Transverse colon (tissue), 4 donors: ENCODE measurements around the gene NAT16. TPM values are rescaled to one million over a fixed set of nuclear protein-coding genes. Genes with fewer than 3 reads are reported as not detected.
A peak's percentile ranks its signal among the peaks of the same experiment; 100 is the strongest.
"Not testable (repeated sequence)": the region's sequence is repeated elsewhere in the genome, so short reads cannot be mapped to it uniquely, and the experiment has no call there.

ENCODE experiments used
- DNase-seq: peaks from one replicate; pipeline ENCODE4 v3.0.0-alpha.2; 2019
- H3K27ac ChIP-seq, 4 donors: fragments of 200-600 bp; sonication (generic); 2 replicates each; pipeline ENCODE4 v1.5.1; 2016 to 2018; ENCODE audit warnings: inconsistent platforms in 4 of 4
- H3K27me3 ChIP-seq: fragments of 200-600 bp; sonication (generic); 2 replicates; pipeline ENCODE4 v1.5.1; 2017; ENCODE audit warnings: inconsistent platforms
- H3K36me3 ChIP-seq, 4 donors: fragments of 200-600 bp; sonication (generic); 2 replicates each; pipeline ENCODE4 v1.5.1; 2017 to 2019; ENCODE audit warnings: inconsistent platforms in 4 of 4
- H3K4me1 ChIP-seq, 4 donors: fragments of 200-600 bp; sonication (generic); 2 replicates each; pipeline ENCODE4 v1.5.1; 2017 to 2020; ENCODE audit warnings: inconsistent platforms in 4 of 4
- H3K4me3 ChIP-seq, 4 donors: fragments of 200-600 bp; sonication (generic); 1 replicate in 1 of 4; 2 replicates in 3 of 4; pipeline versions ENCODE4 v1.5.1 to v1.6.1; 2017 to 2019; ENCODE audit warnings: inconsistent platforms in 4 of 4
- H3K9me3 ChIP-seq, 2 donors: fragments of 200-600 bp; sonication (generic); 2 replicates each; pipeline ENCODE4 v1.5.1; 2017 to 2019; ENCODE audit warnings: inconsistent platforms in 2 of 2
- CTCF ChIP-seq, 5 experiments: fragments of 200-600 bp in 3 of 5; fragments of 450-650 bp in 2 of 5; sonication (generic) in 3 of 5; IDR thresholded peaks; 1 replicate in 2 of 5; 2 replicates in 3 of 5; pipeline ENCODE4 v1.5.1; 2016 to 2017; ENCODE audit warnings: antibody characterized with exemption in 5 of 5, inconsistent platforms in 3 of 5, mild to moderate bottlenecking in 2 of 5, moderate library complexity in 1 of 5
- EP300 ChIP-seq: sonication (generic); formaldehyde crosslinking; IDR thresholded peaks from one replicate; pipeline ENCODE4 v1.6.1; 2017; ENCODE audit warnings: antibody characterized with exemption, low read depth
- POLR2A ChIP-seq: fragments of 450-650 bp; IDR thresholded peaks from one replicate; pipeline ENCODE4 v1.6.1; 2016; ENCODE audit warnings: antibody characterized with exemption, mild to moderate bottlenecking, moderate library complexity
- POLR2AphosphoS5 ChIP-seq, 3 donors: sonication (generic); formaldehyde crosslinking; IDR thresholded peaks; one replicate each; pipeline ENCODE4 v1.6.1; 2016; ENCODE audit warnings: antibody characterized with exemption in 3 of 3
- WGBS, 2 donors: methylation state at CpG; one replicate each; pipeline ENCODE4 v1.1.5; 2018; ENCODE audit warnings: low coverage in 1 of 2; 5-methylcytosine and 5-hydroxymethylcytosine counted together
- in situ Hi-C, 4 donors: fragments of 200-750 bp; cut with MboI; loops; one replicate each; pipeline versions ENCODE4 v1.15.0 to v1.15.1; 2017; ENCODE audit warnings: low sequenced_read_pairs in 3 of 4, low pct_ligation_motif_present in 1 of 4, low pct_unique_long_range_greater_than_20kb in 1 of 4
- intact Hi-C: fragments of 100-400 bp; cut with DNase I; formaldehyde crosslinking; loops from one replicate; pipeline ENCODE4 v1.15.1; 2023; ENCODE audit warnings: low total_unique reads
- total RNA-seq, 4 donors: library from RNA; depleted of rRNA; stranded (reverse); fragments of >200 nt; gene quantifications; one replicate each; pipeline ENCODE4 v1.1.0, GENCODE V29; 2016

The NAT16 gene
- total RNA-seq, 4 donors from 2014 or later: not detected

DNA sequence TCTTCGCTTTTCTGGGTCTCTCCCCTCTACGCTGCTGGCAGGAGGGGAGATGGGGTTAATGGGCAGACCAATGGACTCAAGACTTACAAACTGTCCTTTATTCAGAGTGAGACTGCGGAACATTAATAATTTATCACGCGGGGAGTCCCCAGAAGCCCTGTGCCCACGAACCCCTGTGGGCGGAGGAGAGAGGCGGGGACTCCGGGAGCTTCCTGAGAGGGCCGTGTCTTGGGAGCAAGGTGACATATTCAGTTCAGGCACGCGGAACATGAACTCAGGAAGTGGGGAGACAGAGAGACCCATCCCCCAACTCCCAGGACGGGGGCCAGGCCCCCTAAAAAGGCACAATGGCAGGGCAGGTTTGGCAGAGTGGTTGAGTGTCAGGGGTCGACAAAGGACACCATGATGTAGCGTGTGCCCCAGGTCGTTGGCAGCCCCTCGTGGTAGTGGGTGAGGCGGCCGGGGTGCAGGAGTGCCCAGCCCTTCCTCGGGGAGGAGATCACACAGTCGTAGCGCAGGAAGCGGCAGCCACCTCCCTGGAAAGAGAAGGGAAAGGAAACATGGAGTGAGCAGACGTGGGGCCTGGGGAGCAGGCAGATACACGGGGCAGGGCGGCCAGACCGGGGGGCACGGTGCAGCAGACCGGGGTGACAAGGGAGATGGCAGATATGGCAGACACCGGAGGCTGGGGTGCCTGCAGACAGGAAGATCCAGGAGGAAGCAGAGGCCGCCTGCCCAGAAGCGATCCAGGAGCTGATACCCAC is 26.0 kb upstream of the NAT16 start:
- H3K4me3 ChIP-seq: no peak overlapping the region
- H3K9me3 ChIP-seq: no peaks in the 10 kb centered on the region
- DNase-seq: no peak
- TF ChIP-seq POLR2AphosphoS5 (IDR thresholded peaks at IDR 0.05): no peak
- no peak for TF ChIP-seq POLR2A
- TF ChIP-seq EP300: no peak
- no peak for TF ChIP-seq CTCF (IDR thresholded peaks at IDR 0.05)
- H3K36me3 ChIP-seq: peaks cover 0 to 18% (median 6%) of the 10 kb centered on the region in 4 donors
- WGBS, 2 donors: 83 to 90% methylated on average over 2 to 32 of the region's 32 CpGs
- in situ Hi-C loops (no loop called here), intact Hi-C loops (no loop called here)
- peaks cover 0 to 15% (median 10%) of the 10 kb centered on the region in 4 donors for H3K4me1 ChIP-seq
- peaks cover 23% of the 10 kb centered on the region for H3K27me3 ChIP-seq
- no peak overlapping the region for H3K27ac ChIP-seq

GRCh38 chr7:101203740-101204738 is 23.9 kb upstream of the NAT16 start:
- H3K9me3 ChIP-seq, DNase-seq, H3K36me3 ChIP-seq, in situ Hi-C loops, intact Hi-C loops, H3K4me3 ChIP-seq, H3K27ac ChIP-seq: not testable (repeated sequence)
- Histone ChIP-seq H3K27me3 (peaks cover 43% of the 10 kb centered on the region), H3K4me1 (peaks cover 0 to 22% (median 10%) of the 10 kb centered on the region in 4 donors)
- 58 to 67% methylated on average over 4 to 22 of the region's 22 CpGs for WGBS, 2 donors

- in situ Hi-C loops: no loop called here
- Histone ChIP-seq H3K27me3 (peaks cover 49% of the 10 kb centered on the region), H3K4me3 (peak overlapping the region in 1 of 4 donors; percentile 40), H3K4me1 (peaks cover 0 to 22% (median 10%) of the 10 kb centered on the region in 4 donors), H3K36me3 (no peaks in the 10 kb centered on the region), H3K9me3 (no peaks in the 10 kb centered on the region), H3K27ac (peak overlapping the region in 1 of 4 donors; percentile 79)
- TF ChIP-seq POLR2A (no peak), EP300 (no peak), POLR2AphosphoS5 (IDR thresholded peaks at IDR 0.05) (no peak), CTCF (IDR thresholded peaks at IDR 0.05) (no peak)
- DNase-seq: no peak
- WGBS, 2 donors: 87% methylated on average over 5 of the region's 5 CpGs; no CpG with 5 or more reads in 1 of the 2 donors
- intact Hi-C loops: no loop called here
These were observed 22.5 kb upstream of the NAT16 start for GRCh38 chr7:101202603-101202918.

GRCh38 chr7:101201695-101202602 is 21.9 kb upstream of the NAT16 start:
- H3K4me3 ChIP-seq: peak overlapping the region in 3 of 4 donors; percentile 15 to 40 (median 35)
- DNase-seq: peak; percentile 82
- WGBS, 2 donors: 19% methylated on average over 31 of the region's 75 CpGs; no CpG with 5 or more reads in 1 of the 2 donors
- H3K27me3 ChIP-seq: peaks cover 49% of the 10 kb centered on the region
- no peak for TF ChIP-seq CTCF (IDR thresholded peaks at IDR 0.05)
- TF ChIP-seq POLR2A: peak; percentile 65
- no peak for TF ChIP-seq EP300
- TF ChIP-seq POLR2AphosphoS5 (IDR thresholded peaks at IDR 0.05): peak in 2 of 3 donors; percentile 58 to 71
- peaks cover 0 to 22% (median 10%) of the 10 kb centered on the region in 4 donors for H3K4me1 ChIP-seq
- in situ Hi-C loops (no loop called here), intact Hi-C loops (no loop called here)
- H3K27ac ChIP-seq: peak overlapping the region; percentile 72 to 82 (median 79)
- H3K36me3 ChIP-seq: no peaks in the 10 kb centered on the region
- no peaks in the 10 kb centered on the region for H3K9me3 ChIP-seq
